ENCODE measurements around the gene ACAA1.
"Not testable (repeated sequence)": the region's sequence is repeated elsewhere in the genome, so short reads cannot be mapped to it uniquely, and the experiment has no call there.

Gene ACAA1

DNA sequence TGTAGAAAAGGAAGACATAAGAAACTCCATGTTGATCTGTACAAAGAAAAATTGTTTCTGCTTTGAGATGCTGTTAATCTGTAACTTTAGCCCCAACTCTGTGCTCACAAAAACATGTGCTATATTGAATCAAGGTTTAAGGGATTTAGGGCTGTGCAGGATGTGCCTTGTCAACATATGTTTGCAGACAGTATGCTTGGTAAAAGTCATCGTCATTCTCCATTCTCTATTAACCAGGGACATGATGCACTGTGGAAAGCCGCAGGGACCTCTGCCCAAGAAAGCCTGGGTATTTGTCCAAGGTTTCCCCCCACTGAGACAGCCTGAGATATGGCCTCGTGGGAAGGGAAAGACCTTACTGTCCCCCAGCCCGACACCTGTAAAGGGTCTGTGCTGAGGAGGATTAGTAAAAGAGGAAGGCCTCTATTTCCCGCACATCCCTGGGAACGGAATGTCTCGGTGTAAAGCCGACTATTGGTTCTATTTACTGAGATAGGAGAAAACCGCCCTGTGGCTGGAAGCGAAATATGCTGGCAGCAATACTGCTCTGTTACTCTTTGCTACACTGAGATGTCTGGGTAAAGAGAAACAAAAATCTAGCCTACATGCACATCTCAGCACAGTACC lies 2.3 kb downstream of the ACAA1 start:
- DNase-seq, result not testable (repeated sequence)

DNA sequence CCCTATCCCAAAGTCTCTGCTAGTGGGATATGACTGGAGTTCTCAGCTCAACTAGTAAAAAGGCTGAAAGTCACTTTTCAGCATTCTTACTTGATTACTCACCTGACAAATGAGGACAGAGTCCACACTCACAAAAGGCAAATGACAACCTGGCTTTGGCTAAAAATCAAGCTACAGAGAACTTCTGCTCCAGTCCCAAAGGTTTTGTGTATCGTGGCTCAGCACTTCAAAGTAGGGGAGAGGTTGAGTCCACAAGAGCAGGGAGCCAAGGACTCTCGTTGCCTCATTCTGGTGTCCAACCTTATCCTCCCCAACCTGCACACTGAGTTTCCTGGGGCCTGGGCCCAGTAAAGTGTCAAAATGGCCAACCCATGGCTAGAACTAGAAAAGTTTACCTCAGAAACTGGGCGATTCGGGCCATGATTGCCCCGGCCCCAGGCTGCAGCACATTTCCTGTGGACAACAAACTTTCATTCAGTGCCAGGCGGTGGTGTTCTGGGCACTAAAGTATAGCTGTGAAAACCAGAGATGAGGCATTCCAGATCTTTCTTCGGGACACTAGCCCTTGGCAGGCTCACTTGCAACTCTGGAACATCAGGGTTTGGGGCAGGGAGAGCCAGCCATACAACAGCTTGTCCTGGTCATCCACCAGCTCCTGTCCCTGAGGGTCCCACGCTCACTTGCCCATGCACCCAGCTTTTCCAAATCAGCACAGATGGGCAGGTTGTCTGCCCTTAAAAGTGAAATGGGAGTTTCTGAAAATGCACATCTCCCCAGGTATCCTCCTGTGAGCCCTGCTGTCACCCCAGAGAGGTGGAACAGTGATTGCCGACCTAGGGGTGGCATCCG lies 3.1 kb downstream of the ACAA1 start:
- no peak for DNase-seq

DNA sequence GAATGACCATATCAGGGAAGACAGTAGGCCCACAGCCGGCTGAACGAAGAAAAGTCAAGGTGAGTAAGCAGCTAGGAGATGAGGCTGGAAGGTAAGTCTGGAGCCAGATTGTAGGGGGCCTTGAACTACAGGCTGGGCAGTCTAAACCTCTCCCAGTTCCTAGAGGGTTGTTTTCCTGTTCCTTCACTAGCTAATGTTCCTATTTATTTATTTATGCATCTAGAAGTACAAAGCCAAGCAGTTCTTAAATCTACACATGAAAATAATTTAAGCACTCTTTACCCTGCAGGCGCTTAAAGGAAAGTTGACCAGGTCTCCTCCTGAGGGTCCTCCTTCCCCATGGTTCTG lies 3.7 kb downstream of the ACAA1 start:
- no peak for DNase-seq

DNA sequence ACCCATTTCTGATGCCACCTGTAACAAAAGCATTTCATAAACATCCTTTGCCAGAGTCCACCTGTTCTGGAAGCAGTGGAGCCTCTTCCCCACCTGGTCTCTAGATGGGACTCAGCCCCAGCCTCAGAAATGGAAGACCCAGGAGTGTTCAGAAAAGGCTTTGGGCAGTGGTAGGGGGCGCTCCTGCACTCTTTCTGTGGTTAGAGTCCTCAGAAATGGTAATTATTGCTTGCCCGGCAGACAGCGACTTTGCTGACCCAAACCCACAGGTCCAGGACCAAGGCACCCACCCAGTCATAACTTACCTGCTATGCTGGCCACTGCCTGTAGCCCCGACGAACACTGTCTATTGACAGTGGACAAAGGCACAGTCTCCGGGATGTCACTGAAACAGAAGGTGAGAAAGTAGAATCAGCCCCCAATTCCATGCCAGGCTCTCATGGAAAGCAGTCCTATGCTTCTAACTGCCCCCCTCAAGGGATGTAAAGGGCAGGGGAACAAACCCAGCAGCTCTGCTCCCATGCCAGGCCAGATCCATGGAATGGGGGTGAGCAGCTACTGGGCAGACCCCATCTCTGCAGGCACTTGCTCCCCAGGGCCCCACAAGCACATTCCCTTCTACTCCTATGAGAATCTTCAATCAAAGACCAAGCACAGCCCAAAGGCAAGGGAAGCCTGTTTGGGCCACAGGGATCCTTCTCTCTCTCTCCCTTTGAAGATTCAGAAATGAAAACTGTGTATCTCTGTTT lies 5.1 kb downstream of the ACAA1 start:
- DNase-seq, result no peak

DNA sequence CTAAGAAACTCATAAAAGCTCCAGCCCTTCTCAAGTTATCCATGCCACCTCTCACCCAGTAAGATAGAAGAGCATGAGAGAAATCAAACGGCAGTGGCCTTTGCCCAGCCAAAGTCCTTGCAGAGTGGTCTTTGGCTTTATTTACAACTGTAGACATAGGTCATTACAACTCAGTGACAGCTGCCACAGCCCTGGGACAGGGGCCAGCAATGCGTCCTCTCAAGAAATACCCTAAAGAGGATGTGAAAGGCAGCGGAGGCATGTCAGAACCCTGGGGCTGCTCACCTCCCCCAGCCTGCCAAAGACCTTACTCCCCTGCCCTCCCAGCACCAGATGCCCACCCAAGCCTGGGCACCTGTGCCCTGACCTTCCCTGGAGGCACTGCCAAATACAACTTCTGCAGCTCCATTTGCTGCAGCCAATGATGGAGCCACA lies 6.3 kb downstream of the ACAA1 start:
- DNase-seq, result no peak

DNA sequence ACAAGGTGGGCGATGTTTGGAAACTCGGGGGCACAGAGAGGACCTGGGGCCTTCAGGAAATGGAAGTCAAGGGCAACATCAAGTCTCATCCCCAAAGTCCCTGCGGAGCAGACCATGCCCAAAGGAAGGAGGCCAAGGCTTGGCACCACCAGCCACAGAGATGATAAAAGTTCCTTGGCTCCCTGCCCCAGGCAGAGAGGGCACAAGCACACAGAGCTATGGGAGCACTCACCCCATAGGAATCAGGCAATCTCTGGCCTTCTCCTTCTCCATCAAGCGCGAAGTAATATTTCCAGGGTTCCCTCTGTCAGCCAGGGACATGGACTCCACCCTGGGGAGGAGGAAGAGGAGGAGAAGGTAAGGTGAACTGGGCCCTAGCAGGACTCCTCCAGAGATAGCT lies 7.9 kb downstream of the ACAA1 start:
- DNase-seq, result no peak

DNA sequence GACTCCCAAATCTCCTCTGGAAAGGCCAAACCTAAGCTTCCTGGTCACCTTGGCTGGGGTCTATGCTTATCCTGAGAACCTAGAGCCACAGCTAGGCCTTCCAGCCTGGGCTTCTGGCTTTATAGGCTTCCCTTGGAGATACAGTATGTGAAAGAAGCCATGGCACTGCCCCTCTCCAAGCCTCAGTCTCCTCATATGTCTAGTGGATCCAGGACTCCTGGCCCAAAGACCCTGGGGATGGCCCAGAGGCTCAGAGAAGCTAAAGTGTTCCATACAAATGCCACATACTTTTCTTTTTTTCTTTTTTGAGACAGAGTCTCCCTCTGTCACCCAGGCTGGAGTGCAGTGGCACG lies 8.6 kb downstream of the ACAA1 start:
- DNase-seq, result no peak

DNA sequence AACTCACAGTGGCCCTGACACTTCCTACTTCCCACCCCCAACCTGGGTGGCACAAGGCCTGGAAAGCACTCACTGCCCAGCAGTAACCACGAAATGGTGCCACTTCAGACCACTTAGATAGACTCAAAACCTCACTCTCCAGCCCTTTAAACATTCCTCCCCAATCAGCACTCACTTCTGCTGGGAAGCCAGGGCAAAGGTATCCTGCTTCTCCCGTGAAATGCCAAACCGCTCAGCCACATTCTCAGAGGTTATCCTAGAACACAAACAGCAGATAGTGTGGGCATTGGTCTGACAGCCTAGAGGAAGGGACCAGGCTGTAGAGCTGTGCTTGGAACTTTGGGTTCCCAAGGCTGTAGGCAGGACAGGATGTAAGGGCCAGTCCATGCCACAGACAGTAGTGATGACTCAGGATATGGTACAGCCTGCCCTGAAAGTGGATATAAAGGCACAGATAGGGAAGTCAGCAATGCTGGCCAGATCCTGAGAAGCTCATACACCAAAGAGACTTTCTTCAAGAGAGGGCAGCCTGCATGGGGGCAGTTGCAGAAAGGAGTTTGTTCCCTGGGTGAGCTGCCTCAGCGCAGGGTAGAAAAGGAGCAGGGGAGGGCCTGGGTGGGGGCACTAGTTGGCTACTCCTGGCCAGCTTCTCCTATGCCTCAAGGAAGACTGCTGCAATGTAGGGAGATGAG lies 9.2 kb downstream of the ACAA1 start:
- DNase-seq, result no peak

DNA sequence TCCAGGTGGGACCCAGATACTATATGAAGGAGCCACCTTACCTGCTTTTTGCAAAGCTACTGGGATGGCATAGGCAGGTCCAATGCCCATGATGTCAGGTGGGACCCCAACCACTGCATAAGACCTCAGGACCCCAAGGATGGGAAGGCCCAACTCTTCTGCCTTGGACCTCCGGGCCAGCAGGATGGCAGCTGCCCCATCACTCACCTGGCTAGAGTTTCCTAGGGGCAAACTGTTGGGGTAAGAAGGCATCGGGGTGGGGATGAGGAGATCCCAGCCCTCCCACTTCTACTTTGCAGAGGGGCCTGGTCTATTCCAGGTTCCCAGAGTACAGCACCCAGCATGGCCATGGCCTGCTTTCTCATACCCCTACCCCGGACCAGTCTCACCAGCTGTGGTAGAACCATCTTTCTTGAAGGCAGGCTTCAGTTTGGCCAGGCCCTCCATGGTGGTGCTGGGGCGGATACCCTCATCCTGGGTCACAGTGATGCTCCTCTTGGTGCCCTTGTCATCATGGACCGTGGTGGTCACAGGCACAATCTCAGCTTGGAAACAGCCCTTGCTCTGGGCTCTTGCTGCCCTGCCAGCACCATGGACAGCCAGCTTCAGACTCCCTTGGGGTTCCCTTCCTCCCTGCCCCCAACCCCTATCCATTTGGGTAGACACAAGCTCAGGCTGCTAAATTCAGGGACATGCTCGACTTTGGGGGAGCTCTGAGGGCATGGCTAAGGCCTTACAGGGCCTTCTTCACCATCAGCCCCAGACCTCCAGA lies 10.6 kb downstream of the ACAA1 start:
- DNase-seq, result no peak

DNA sequence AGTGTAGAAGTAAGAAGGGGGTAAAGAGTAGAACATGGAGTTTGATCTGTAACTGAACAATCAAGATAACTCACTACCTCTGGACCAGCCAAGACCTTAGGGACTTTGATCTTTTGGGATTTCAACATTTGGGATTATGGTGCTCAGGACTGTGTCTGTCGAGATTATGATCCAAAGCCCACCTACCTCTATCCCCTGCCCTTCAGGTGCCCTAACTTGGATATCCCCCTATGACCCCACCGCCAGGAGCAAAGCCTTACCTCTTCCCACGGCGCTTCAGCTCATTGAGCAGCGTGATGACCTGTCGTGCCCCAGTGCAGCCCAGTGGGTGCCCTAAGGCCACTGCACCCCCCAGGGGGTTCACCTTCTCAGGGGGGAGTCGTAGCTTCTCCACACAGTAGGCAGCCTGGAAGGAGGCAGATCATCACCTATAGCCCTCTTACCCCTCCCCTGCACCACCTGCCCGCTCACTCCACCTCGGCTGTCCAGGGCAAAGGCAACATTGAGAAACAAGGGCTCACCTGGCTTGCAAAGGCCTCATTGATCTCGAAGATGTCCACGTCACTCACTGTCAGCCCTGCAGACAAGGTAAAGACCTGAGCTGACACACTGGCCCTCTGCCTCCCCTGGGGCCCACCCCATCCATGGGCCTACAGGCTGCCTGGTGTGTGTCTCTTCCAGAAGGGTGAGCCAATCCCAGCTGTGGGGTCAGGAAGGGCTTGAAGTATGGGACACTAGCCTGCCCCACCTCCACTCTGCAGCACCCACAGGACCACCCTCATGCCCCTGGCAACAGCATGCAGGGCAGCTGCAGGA lies 11.4 kb downstream of the ACAA1 start:
- no peak for DNase-seq

DNA sequence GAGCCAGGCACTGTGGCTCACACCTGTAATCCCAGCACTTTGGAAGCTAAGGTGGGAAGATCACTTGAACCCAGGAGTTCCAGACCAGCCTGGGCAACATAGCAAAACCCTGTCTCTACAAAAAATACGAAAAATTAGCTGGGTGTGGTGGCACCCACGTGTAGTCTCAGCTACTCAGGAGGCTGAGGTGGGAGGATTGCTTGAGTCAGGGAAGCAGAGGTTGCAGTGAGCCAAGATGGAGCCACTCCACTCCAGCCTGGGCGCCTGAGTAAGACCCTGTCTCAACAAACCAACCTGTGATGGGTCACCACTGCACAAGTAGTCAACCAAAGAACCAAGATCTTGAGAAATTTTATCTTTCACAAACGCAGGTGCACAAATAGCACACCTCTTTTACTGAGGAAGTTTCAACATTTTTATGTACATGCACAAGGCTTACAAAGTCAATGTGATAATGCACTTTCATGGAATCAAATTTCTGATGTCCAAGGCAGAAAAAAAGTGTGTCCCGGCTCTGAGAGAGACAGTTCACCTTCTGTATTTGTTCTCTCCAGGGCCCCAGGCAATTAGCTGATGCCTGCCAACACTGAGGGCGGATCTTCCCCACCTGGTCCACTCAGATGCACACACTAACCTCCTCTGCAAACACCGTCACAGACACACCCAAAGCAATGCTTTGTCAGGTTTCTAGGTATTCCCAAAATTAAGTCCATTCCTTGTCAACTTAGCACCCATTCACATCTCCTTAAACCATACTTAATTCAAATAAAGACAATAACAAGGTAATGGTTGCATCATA lies 12.4 kb downstream of the ACAA1 start:
- DNase-seq, result no peak

DNA sequence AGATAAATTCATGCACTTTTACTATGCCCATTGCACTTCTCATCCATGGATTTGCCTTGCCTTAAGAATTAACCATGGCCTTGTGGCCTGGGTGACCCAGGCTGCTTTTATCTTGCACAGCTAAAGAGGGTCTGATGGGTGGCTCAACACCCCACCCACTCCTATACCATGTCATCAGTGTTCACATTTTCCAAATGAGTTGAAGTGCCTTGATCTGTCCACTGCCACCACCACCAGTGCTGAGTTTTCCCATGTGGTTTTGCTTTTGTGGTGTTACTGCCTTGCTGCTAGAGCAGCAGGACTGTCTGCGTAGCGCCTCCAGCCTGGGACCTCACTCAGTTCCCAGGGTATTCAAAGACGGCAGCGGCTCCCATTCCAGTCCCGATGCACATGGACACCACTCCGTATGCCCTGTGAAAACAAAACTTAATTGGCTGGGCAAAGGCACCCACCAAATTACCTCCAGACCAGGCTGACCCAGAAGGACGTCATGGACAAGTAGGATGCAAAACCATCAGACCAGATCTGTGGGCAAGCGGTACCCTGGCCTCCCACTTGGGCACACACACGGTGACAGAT lies 14.1 kb downstream of the ACAA1 start:
- DNase-seq, result no peak

DNA sequence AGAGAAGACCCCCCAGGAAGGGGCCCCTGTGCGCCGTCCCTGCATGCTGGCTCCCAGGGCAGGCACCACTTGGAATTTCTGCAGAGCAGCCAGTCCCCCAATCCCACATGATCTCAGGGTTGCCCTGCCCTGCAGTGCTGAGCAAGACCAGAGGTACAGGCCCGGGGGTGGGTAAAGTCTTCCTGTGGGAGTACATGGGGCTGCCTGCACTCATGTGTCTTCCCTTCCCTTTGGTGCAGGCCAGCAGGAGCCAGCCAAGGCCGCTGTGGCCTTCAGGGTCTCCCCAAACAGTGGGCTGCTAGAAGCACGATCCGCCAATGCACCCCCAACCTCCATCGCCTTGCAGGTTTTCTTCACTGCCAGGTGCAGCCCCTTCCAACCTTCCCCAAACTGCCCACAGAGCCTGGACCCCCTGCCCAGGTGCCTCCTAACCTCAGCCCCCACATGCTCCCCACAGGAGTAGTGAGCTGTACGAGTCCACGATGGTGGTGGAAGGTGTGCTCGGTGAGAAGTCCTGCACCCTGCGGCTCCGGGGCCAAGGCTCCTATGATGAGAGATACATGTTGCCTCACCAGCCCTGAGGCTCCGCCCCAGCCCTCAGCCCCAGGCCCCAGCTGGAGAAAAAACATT lies 15.0 kb downstream of the ACAA1 start:
- no peak for DNase-seq

DNA sequence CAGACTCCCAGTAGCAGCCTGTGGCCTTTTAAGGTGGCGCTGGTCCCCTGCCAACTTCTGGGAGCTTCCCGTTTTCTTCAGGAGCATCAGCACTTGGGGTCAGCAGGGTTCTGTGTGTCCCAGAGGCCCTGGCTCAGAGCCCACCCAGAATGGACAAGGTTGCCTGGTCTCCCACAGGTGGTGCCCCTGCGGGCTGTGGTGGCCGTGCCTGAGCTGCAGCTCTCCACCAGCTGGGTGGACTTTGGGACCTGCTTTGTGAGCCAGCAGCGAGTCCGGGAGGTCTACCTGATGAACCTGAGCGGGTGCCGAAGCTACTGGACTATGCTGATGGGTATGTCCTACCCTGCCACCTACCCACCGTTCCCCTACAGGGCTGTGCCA lies 15.5 kb downstream of the ACAA1 start:
- no peak for DNase-seq

DNA sequence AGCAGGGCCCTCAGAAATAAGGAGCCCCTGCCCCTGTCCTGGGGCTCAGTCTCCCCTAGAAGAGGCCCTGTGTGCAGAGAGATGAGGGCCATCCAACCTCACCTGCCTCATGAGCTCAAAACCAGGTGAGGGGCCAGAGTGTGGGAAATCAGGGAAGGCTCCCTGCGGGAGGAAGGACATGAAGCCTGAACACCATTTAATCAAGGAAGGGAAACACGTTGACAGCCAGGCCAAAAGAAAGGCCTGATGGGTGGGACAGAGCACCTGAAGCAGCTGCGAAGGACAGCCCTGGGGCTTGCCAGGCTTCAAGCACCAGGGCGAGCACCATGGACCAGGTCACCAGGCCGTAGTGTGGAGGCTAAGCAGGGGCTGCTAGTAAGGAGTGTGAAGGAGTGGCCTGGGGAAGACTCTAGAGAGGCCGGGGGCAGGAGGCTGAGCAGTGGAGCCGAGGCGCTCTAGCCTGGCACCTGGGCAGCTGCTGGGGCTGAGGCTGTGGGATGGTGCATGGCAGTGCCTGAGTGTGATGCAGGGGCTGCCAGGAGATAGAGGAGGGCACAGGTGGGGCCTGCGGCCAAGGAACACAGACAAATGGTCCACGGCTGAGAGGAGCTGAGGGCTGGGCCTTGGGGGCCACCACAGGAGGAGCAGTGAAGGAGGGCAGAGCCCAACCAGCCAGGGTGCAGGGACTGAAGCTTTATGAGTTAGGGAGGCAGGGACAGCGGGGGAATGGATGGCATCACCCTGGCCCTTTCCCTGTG lies 16.1 kb downstream of the ACAA1 start:
- no peak for DNase-seq

DNA sequence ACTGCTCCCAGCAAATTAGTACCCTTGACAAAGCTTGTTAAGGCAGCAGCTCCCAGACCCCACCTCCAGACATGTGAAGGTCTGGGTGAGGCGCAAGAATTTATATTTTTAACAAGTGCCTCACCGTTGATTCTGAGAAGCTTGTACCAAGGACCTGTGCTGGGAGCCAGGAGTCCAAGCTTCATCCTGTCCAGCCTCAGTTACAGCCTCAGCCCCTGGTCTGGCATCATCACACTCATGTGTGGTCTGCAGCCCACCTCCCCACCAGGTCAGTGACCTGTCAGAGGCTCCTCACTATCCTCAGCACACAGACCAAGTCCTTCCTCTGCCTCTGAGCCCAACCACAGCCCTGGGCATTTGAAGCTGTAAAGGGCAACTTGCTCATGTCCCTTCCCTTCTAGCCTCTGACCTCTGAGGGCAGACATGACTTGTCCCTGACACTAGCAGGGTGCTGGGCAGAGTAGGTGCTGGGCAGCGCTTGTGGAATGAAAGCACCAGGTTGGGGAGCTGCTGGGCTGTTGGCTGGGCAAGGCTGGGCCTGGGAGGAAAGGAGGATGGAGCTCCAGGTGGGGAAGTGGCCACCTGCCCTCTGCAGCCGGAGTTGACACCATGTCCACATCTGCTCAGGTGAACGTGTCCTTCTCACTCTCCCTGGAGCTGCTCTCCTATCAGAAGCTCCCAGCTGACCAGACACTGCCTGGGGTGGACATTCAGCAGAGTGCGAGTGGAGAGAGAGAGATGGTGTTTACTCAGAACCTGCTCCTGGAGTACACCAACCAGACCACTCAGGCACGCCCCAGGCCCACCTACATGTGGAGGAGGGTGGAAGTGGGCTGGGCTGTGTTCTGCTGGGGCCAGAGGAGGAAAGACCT lies 16.9 kb downstream of the ACAA1 start:
- DNase-seq, result no peak

DNA sequence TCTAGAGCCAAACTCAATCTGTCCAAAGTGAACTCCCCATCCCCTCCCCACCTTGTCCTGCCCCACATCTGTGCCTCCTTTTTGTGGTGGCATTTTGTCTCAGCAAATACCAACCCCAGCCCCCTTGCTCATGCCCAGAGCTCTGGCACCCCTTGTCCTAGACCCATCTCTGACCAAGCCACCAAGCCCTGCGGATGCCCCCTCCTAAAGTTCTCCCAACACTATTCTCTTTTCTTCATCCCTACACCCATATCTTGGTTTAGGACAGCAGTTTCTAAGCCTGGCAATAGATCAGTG lies 17.7 kb downstream of the ACAA1 start:
- DNase-seq, result no peak

DNA sequence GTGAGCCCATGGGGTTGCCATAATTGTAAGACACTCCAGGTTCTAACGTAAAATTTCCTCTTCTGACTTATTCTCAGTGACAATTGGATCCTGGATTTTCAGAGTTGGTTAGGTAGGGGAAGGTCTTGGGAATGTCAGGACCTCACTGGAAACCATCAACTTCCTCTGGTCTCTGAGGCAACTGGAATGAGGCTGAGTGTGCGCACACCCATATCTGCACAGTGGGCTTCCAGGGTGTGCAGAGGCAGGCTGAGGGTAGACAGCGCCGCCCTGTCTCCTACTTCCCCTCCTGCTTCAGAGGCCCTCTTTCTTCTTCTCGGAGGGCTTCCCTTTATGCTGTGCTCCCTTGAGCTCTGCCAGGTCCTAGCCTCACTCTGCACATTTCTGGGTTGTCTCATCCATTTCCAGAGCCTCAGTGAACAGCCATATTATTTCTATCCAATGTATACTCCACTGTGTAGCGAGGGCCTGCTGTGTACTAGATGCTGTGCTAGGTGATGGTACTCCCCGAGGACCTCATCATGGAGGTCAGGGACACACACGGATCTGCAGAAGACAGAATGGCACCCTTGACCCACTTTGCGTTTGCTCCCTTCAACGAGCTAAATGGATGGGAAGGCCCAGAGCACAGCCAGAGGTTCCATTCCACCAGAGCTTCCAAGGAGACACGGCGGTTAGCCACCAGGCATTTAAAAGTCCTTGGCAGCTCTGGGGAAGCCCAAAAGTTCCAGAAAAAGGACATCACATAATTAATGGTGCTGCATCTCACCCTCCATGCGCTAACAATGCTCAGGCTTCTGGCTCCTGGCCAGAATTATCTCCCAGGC lies 18.3 kb downstream of the ACAA1 start:
- no peak for DNase-seq

All from NCI-H2171 (cell line).